Skin of body (tissue), 2 donors: Measurements from ENCODE around the gene CNTRL. TPM values are rescaled to one million over a fixed set of nuclear protein-coding genes. Genes with fewer than 3 reads are reported as not detected.
"Not testable (repeated sequence)": the region's sequence is repeated elsewhere in the genome, so short reads cannot be mapped to it uniquely, and the experiment has no call there.

Experiments used
- DNase-seq: peaks from one replicate; lab custom pipeline; 2025; lab: John Stamatoyannopoulos, UW
- total RNA-seq: library from RNA; depleted of rRNA; stranded (reverse); fragments of >200 nt; gene quantifications from one replicate; pipeline ENCODE4 v1.2.3, GENCODE V29; 2014

CNTRL gene
- total RNA-seq, 1 donor from 2014 or later, result 21.6 TPM

- no peak for DNase-seq
These were observed 104.1 kb downstream of the CNTRL start for GRCh38 chr9:121178676-121179372.

DNA sequence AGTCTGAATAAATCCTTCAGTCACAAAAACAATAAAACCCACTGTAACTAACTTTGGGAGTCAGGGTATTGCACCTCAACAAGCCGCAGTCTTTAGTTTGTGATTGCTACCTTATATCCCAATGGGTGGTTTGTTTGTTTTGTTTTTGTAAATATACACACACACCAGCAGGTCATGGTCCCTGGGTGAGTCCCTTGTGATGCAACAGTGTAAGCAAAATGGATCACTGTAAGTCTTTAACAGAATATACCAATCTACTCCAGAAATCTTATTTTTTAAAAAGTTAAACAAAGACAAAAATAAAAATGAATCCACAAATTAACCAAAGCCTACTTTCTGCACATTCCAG is 104.6 kb downstream of the CNTRL start:
- DNase-seq, result not testable (repeated sequence)

DNA sequence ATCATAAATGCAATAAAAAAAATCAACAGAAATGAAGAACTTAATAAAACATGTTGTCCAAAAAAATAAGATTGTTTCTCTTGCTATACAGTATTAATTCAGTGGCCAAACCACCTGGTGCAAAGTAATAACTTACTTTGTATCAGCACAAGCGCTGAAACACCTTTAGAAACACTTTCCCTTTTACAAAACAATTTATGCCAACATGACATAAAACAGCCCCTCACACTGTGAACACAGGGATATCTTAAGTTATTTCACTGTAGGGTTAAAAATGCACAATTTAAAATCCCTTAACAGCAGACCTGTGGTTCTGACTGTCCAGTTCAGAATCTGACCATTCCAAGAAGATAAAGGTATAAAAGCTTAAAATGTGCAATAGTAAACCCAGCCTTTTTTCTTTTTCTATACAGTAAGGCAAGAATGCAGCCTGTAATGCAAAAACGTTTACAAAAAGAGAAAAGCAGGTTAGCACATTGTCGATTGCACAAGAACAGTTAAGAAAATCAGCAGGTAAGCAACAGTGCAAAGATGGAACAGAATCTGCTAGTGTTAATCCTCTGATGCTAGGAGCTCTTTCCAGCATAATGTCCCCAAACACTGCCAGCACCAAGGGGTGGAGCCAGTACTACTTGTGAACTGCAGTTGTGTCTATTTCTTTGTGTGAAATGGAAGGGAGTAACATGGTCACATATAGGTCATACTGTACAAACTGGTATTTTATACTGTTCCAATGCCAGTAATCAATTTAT is 105.4 kb downstream of the CNTRL start:
- no peak for DNase-seq

DNA sequence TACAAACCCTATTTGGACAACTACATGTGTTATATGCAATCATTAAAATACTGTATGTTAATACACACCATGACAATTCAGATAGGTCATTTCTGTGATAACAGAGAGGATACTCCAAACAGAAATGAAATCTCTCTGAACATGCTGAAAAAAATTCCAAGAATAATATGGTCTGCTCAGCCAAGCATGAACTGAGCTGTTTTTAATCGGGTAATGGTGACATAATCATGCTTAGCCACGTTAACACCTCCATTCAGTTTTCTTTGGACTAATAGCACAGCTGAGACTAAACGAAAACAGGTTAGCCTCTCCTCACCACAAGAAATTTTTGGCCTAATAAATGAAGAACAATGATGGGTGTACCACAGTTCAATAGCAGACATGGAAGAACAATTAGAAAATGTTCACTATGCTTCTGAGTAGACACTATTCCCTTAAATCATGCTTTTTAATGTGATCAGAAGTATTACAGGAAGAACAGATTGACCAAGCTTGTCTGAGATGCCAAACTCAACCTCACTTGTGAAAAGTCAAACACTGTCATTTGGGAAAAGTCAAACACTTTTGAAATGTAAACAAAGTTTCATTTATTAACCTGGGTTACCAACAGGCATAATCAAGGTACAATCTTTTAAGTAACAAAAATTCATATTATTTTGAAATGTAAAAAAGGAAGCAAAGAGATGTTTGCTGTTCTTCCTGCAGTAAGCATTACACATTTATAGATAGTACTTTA is 107.5 kb downstream of the CNTRL start:
- no peak for DNase-seq

- no peak for DNase-seq
These were observed 108.2 kb downstream of the CNTRL start for GRCh38 chr9:121182989-121183388.

GRCh38 chr9:121183666-121184423 is 109.1 kb downstream of the CNTRL start:
- DNase-seq, result no peak

DNA sequence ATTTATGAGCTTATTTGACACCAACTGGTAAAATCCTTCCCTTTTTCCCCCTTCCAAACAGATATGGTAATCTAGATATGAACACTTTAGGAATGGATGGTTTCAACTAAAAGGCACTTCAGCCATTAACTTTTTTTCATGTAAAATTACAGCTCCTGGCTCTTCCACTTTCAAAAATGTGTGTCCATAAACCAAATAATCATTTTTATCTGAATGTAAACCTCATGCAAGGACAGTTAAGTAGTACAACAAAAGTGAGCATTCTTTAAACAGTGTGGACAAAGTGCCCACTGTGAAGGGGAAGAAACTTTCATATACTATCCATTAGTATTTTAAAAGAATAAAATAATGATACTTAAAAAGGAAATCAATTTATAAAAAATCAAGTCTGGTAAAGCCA is 109.7 kb downstream of the CNTRL start:
- DNase-seq, result no peak

DNA sequence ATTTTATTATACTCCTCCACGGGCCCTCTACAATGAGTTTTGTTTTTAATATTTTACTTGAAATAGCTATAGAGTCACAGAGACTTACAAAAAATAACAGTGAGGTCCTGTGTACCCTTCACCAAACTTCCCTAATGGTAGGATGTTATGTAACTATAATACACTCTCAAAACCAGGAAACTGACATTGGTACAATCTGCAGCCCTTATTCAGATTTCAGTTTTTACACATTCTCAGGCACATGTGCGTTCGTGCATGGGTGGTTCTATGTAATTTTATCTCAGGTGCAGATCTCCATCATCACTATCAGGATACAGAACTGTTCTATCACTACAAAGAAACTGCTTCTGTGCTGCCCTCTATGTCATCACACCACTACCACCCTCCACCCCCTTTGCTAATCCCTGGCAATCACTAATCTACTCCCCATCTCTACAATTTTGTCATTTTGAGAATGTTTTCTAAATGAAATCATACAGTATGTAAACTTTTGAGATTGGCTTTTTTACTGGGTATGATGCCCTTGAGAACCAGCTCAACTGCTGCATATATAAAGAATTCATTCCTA is 110.5 kb downstream of the CNTRL start:
- DNase-seq, result no peak

GRCh38 chr9:121185774-121186403 is 111.1 kb downstream of the CNTRL start:
- DNase-seq, result no peak

- DNase-seq, result no peak
These were observed 113.0 kb downstream of the CNTRL start for GRCh38 chr9:121187636-121188305.

GRCh38 chr9:121189006-121189405 is 114.3 kb downstream of the CNTRL start:
- DNase-seq, result no peak

DNA sequence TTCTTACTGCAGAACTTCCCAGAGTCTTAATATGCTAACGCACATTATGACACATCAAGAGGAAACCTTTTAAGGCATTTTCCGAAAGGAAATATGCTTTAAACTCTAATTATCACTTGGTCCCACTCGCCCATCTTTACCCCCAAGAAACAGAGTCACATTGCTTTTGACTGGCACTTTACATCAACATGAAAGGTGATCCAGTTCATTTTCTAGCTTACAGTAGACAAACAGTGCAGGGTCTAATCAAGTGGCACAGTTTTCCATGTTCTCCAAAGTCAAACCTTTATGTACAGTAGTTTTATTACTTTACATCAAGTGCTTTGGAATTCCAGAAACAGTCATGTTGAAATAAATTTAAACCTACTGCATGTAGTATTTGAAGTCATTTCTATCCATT is 114.9 kb downstream of the CNTRL start:
- no peak for DNase-seq

DNA sequence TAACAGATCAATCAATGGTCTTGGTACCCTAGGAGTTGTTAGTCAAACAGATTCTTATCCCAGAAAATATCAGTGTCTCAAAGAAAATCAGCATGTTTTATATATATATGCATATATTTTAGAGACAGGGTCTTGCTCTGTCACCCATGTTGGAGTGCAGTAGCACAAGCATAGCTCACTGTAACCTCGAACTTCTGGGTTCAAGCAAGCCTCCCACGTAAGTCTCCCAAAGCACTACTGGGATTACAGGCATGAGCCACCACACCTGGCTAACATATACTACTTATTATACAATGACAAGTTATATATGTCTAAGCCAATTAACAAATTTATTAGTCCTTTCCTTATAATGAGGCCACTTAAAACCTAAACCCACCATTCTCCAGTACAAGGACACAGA is 116.5 kb downstream of the CNTRL start:
- no peak for DNase-seq

DNA sequence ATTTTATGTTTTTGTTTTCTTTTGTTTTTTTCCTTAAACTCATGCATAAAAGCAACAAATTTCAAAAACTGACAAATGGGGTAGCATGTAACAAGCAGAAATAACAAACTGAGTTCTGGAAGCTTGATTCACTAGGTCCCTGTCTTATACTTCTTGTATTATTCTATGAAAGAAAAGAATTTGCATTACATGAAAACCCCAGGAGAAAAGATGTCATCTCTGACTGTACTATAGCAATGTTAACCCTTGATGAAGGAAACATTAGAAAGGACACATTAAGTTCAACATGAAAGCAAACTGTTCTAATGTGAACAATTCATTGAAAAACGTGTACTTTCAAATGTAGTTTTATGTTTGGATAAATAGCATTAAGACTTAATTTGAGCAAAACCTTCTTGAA is 117.8 kb downstream of the CNTRL start:
- DNase-seq, result no peak

DNA sequence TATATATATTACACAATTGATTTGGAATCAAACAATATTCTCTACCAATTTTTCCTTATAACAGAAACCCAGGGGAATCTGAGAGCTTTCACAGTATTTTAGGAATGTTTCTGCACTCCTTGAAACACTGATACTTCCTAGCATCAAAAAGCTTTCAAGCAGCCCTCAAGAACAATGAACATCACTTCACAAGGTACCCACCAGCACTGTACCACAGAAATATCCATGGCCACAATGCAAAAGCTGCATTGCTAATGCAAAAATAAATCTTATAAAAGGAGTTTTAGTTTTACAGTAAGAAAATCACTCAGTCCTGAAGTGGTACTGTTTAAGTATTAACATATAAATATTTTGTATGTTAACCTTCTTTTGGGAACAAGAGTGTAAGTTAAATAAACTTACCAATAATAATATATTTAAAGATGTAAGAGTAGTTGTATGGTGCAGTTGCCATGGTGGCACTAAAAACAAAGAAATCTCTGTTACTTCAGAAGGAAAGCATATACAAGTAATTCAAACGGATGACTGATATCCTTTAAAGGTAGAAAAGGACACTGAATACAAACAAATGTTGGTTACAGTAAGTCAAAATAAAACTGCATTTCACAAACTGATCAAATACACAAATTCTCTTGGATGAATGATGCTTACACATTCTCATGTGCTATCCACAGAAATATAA is 118.3 kb downstream of the CNTRL start:
- DNase-seq, result no peak

- no peak for DNase-seq
These were observed 120.0 kb downstream of the CNTRL start for GRCh38 chr9:121194730-121195129.

DNA sequence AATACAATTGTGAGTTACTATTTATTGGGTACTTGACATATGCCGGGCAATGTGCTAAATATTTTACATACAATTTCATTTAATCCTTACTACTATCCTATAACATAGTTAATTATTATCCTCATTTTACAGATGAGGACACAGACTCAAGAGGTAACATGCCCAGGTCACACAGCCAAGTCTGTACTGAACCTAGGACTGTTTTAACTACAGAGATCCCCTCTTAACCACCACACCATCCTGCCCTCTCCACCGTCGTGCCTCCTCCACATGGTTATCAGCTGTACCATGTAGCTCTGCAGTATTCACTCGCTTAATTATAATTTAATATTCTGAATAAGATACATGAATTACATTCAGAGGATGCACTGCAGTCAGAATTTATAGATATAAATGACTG is 121.6 kb downstream of the CNTRL start:
- no peak for DNase-seq

DNA sequence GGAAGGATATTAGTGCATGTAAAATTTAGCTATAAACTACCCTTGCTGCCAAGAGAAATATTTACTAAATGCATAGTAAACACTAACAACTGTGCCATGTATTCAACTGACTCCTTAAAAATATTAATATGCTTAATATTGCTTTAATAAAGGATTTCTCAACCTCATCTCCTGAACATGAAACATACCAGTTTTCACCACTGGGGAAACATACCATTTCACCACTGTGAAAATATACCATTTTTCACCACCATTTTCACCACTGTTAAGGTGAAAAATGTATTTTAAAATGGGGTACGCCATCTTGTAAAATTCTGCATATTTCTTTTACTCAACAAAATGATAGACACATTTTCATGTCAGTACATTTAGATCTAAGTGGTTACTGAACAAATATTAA is 122.4 kb downstream of the CNTRL start:
- no peak for DNase-seq

DNA sequence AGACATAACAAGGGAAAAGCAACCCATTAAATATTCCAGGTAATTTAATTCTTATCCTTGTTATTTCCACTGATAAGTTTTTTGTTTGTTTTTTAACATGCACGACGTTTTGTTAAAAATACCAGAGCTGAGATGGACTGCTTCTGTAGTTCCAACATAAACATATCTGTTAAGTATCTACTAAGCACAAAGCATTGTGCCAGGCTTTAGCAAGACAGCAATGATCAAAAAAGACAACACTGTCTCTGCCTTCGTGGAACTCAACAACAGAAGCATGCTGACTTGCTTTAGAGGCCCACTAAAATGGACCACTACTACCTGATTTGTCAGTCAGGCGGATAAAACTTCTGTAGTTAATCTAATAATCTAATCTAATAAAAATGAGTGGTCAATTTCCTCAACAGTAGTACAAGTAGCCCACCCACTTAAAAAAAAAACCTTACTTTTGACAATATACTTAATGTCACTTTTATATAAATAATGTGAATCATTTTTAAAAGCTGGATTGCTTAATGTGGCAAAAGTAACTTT is 123.8 kb downstream of the CNTRL start:
- DNase-seq, result no peak

DNA sequence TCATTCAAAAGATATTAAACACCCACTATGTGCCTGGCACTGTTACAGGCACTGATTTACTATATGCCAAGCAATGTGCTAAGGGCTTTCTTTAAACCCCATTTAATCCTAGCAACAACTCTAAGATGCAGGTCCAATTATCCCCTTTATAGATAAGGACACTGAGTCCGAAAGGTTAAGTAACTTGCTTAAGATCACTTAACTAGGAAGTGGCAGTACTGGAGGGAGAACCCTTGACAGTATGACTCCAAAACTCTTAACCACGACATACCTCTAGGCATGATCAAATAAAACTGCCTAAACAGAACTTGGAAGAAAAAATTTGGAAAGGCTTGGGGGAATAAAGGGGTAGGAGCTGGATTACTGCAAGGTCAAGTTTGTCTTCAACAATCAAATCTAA is 125.2 kb downstream of the CNTRL start:
- no peak for DNase-seq
